Astrocyte of the cerebellum (primary cell): Measurements from ENCODE around the gene NCBP1.

ENCODE experiments used
- DNase-seq: peaks from one replicate; pipeline ENCODE4 v3.0.0-alpha.2; 2011; ENCODE audit warnings: low read depth
- H3K4me3 ChIP-seq: 2 replicates; pipeline ENCODE4 v1.5.1; 2011; ENCODE audit warnings: mild to moderate bottlenecking, low read depth, low read length, moderate library complexity
- in situ Hi-C: cut with HindIII; loops from 2 replicates; pipeline ENCODE4 v1.10.0; 2017; ENCODE audit warnings: low sequenced_read_pairs
- TF ChIP-seq, protein P1 (sequence below): IDR thresholded peaks from 2 replicates; pipeline ENCODE4 v1.5.1; 2012; ENCODE audit warnings: low read length, low read depth, moderate library complexity, mild to moderate bottlenecking; ENCODE audit errors: missing control alignments

The NCBP1 gene

DNA sequence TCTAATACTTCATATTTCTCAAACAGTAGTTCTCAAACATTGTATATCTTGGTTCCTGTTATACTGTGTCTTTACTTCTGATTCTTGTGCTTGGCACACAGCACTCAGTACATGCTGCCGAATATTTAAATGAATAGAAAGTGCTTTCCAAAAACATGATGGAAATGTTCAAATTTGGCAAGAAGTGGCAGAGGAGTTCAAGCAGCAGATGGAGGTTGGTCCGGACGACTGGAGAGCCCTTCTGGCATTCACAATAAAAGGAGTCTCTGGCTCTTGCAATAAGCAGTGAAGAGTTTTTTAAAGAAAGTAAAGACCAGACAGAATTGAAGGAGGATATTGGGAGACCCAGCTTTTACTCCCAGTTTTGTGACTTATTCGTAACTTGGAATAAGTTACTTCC is 36.7 kb upstream of the NCBP1 start:
- in situ Hi-C loops = no loop called here
- TF ChIP-seq, protein P1, sequence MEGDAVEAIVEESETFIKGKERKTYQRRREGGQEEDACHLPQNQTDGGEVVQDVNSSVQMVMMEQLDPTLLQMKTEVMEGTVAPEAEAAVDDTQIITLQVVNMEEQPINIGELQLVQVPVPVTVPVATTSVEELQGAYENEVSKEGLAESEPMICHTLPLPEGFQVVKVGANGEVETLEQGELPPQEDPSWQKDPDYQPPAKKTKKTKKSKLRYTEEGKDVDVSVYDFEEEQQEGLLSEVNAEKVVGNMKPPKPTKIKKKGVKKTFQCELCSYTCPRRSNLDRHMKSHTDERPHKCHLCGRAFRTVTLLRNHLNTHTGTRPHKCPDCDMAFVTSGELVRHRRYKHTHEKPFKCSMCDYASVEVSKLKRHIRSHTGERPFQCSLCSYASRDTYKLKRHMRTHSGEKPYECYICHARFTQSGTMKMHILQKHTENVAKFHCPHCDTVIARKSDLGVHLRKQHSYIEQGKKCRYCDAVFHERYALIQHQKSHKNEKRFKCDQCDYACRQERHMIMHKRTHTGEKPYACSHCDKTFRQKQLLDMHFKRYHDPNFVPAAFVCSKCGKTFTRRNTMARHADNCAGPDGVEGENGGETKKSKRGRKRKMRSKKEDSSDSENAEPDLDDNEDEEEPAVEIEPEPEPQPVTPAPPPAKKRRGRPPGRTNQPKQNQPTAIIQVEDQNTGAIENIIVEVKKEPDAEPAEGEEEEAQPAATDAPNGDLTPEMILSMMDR = no peak
- DNase-seq = no peak
- H3K4me3 ChIP-seq = no peak overlapping the region

DNA sequence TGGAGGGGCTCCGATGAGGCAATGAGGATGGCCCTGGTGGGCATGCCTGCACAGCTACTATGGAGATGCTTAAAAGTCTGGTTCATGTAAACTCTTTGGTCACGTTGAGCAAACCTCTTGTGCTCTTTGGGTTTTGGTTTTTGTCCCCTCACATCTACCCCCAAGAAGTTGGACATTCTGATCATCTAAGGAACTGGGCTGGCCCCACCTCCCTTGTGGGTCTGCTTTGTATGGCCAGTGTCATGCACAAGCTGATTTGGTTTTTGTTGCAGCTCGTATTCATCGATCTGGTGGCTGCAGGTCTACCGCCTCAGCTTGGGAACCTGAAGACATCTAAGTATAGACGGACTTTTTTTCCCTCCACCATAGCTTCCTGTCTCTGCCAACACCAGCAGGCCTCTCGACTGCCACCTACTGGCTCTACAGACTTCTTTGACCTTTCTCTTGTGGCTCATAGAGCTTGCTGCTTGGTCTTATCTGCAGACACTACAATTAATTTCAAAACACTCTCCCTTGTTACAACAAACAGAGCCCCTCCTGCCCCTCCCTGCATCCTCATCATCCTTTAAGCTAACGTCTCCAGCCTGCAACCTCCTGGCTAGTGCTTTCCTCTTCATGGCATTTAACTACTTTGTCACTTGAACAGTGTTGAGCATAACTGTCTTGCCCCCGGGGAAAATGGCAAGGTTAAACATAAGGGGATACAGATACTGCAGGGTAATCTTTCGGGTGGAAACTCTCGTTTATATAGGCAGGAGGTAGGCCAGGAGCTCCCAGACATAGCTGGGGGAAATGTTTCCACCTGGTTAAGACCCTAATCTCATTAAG is 34.9 kb upstream of the NCBP1 start:
- in situ Hi-C loops = no loop called here
- TF ChIP-seq, protein P1 = peak; percentile 97
- DNase-seq = peak; percentile 72
- H3K4me3 ChIP-seq = no peak overlapping the region

DNA sequence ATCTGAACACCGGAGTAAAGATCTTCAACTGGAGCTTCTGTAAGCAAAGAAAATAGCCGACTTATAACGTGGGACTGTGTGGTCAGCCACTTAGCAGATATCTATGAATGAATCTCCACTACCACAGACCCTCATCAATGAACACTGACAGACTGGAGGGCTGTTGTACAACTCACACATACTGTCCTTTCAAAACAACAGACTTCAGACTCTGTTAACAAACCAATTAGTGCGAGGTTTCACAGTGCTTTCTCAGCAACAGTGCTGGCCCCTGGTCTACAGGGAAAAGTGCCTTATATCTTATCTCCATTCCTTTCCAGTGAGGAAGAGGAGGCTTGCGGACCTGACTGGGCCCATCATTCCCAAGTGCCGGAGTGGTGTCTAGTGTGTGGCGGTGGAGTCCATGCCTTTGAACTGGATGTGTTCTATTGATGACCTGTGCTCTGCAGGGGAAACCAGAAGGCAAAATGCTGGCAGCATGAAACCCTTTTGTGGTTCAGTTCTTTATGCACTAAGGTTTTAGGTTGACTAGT is 34.2 kb upstream of the NCBP1 start:
- H3K4me3 ChIP-seq = no peak overlapping the region
- in situ Hi-C loops = no loop called here
- TF ChIP-seq, protein P1 = no peak
- DNase-seq = no peak

DNA sequence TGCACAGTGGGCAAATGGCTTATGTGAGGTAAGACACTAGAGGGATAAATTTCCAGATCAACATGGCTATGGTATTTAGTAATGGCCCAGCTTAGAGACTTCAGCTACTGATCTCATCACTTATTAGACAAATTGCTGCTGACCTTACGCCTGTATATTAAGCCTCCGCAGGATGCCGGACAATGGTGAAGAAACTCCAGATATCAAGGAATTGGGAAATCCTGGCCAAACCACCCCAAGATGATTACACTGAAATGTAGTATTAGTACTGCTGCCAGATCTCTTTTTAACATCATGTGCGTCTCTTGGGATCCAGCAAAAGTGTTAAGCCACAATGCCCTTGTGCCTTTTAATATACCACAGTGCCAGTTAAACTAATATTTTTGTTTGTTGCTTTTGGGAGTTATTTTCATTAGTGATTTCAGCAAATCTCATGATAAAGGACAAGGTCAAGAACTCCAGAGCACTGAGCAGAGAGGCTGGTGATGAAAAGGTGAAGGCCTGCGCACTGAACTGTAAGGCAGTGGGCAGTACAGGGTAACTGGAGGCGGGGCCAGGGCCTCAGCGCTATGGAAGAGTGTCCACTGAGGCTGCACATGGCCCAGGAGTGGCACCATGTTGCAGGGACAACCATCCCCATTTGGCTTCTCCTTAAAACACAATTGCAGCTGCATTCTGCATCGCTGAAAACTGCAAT is 32.9 kb upstream of the NCBP1 start:
- no peak overlapping the region for H3K4me3 ChIP-seq
- TF ChIP-seq, protein P1 = no peak
- in situ Hi-C loops = loop anchor here (25.0 kb wide), 1 partner anchor 138 kb away; no protein-coding TSS in a partner anchor
- no peak for DNase-seq

DNA sequence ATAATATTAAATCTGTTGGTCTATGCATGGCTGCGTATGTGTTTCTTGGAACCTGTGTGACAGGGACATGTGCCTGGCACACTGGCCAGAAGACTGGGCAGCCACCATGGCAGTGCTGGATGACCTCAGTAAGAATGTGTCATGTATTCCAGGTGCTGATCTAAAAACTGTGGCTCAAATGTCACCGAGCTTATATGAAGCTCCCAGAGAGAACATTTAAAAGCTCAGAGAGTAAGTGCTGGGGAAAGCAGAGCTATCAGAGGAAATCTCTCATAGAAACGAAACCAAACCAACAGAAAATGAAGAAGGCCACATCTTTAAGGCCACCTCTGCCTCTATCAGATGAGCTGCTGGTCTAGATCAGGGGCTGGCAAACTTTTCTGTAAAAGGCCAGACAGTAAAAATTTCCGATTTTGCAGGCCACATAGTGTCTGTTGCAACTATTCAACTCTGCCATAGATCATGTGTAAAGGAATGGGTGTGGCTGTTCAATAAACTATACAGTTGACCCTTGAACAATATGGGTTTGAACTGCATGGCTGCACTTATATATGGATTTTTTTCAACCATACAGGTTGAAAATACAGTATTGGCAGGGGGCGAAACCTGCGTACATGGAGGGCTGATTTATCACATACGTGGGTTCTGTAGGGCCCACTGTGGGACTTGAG is 32.3 kb upstream of the NCBP1 start:
- DNase-seq = no peak
- in situ Hi-C loops = loop anchor here (25.0 kb wide), 1 partner anchor 139 kb away; no protein-coding TSS in a partner anchor
- TF ChIP-seq, protein P1 = no peak
- H3K4me3 ChIP-seq = no peak overlapping the region

DNA sequence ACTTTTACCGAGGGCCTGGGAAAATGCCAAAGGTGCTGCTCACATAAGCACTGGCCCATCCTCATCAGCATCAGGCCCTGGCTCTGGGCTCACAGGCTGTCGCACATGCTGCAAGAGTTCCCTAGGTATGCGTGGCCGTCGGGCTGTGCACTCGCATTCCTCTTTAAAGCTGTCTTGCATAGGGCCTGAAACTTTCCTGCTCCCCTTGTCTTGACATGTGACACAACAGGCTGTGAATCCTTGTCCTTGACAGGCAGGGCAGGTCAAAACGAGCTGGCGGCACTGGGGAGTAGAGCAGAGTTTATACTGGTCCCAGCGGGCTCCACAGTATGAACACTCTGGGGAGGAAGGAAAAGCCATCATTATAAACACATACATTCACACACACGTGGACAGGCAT is 31.2 kb upstream of the NCBP1 start:
- no peak overlapping the region for H3K4me3 ChIP-seq
- TF ChIP-seq, protein P1 = no peak
- in situ Hi-C loops = loop anchor here (25.0 kb wide), 1 partner anchor 140 kb away; no protein-coding TSS in a partner anchor
- DNase-seq = no peak
